Thyroid gland (tissue), 4 donors: Measurements from ENCODE around the gene ZMIZ1. TPM values are rescaled to one million over a fixed set of nuclear protein-coding genes. Genes with fewer than 3 reads are reported as not detected.

Experiments
- DNase-seq, 2 donors: peaks; one replicate each; pipeline ENCODE4 v3.0.0-alpha.2; 2019
- H3K27ac ChIP-seq, 3 donors: fragments of 200-600 bp; sonication (generic); 1 replicate in 2 of 3; 2 replicates in 1 of 3; pipeline ENCODE4 v1.5.1; 2016 to 2019; ENCODE audit warnings: mild to moderate bottlenecking in 1 of 3, moderate library complexity in 1 of 3
- H3K27me3 ChIP-seq: fragments of 200-600 bp; sonication (generic); one replicate; pipeline ENCODE4 v1.5.1; 2019
- H3K36me3 ChIP-seq, 2 donors: fragments of 200-600 bp; sonication (generic); one replicate each; pipeline ENCODE4 v1.5.1; 2016 to 2019
- H3K4me1 ChIP-seq, 2 donors: fragments of 200-600 bp; sonication (generic); one replicate each; pipeline ENCODE4 v1.5.1; 2017 to 2019
- H3K4me3 ChIP-seq, 3 donors: fragments of 200-600 bp; sonication (generic); replicated peaks in 1 of 3; 1 replicate in 2 of 3; 2 replicates in 1 of 3; pipeline ENCODE4 v1.5.1; 2016; ENCODE audit warnings: mild to moderate bottlenecking in 1 of 3
- H3K9me3 ChIP-seq: fragments of 200-600 bp; sonication (generic); one replicate; pipeline ENCODE4 v1.5.1; 2017
- POLR2A ChIP-seq, 2 donors: fragments of 450-650 bp; IDR thresholded peaks; one replicate each; pipeline ENCODE4 v1.6.1; 2017; ENCODE audit warnings: antibody characterized with exemption in 2 of 2, mild to moderate bottlenecking in 2 of 2, moderate library complexity in 1 of 2
- WGBS, 2 donors: methylation state at CpG; one replicate each; pipeline ENCODE4 v1.1.5; 2017; 5-methylcytosine and 5-hydroxymethylcytosine counted together
- intact Hi-C: fragments of 100-400 bp; cut with DNase I; formaldehyde crosslinking; loops from one replicate; pipeline ENCODE4 v1.15.1; 2023
- total RNA-seq, 4 donors: library from RNA; depleted of rRNA; stranded (reverse); fragments of >200 nt; gene quantifications; one replicate each; pipeline ENCODE4 v1.2.3, GENCODE V29; 2016
- TF ChIP-seq, protein P1 (sequence below), 6 experiments: fragments of 200-600 bp in 3 of 6; fragments of 450-650 bp in 3 of 6; sonication (generic) in 3 of 6; IDR thresholded peaks; one replicate each; pipeline ENCODE4 v1.5.1; 2016 to 2019; ENCODE audit warnings: antibody characterized with exemption in 6 of 6, mild to moderate bottlenecking in 2 of 6, inconsistent platforms in 1 of 6, moderate library complexity in 1 of 6

Gene ZMIZ1
- total RNA-seq, 4 donors from 2014 or later = 59.9 to 128 (median 94.4) TPM

DNA sequence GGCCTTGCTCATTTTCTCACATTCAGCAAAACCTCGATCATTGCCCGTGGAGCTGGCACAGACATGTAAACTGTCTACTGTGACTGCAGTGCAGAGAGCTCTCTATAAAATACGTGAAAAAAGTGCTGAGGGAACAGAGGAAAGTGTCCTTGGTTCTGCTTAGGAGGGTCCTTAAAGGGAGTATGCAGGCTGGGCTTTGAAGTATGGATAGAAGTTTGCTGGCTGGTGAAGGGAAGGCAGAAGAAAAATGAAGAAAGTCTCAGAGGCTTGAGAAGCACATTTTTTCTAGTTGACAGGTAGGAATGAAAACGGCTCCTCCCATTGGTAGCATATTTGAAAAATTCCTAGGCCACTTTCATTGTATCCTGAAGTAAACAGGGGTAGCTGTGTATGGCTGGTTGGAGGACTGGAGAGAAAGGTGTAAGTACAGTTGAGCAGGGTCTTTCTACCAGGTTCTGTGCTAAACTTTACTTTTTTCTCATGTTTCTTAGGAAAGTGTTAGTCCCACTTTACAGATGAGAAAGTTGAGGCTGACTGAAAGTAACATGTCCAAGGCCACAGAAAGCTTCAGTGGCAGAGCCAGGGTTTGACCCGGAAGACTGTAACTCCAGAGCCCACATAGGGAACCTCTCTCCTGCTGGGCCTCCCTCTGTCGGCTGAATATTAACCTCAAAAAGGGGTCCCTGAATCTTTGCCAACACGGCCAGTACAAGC lies 215.5 kb downstream of the ZMIZ1 start:
- H3K9me3 ChIP-seq = no peaks in the 10 kb centered on the region
- no peak for DNase-seq
- no peak overlapping the region for H3K27ac ChIP-seq
- H3K27me3 ChIP-seq = no peaks in the 10 kb centered on the region
- H3K4me1 ChIP-seq = peaks cover 0 to 27% of the 10 kb centered on the region in 2 donors
- H3K4me3 ChIP-seq = no peak overlapping the region
- intact Hi-C loops = no loop called here
- peaks cover 8 to 13% of the 10 kb centered on the region in 2 donors for H3K36me3 ChIP-seq
- WGBS, 2 donors = 89 to 93% methylated on average over 7 of the region's 7 CpGs
- no peak for TF ChIP-seq POLR2A (IDR thresholded peaks at IDR 0.05)
- TF ChIP-seq, protein P1, sequence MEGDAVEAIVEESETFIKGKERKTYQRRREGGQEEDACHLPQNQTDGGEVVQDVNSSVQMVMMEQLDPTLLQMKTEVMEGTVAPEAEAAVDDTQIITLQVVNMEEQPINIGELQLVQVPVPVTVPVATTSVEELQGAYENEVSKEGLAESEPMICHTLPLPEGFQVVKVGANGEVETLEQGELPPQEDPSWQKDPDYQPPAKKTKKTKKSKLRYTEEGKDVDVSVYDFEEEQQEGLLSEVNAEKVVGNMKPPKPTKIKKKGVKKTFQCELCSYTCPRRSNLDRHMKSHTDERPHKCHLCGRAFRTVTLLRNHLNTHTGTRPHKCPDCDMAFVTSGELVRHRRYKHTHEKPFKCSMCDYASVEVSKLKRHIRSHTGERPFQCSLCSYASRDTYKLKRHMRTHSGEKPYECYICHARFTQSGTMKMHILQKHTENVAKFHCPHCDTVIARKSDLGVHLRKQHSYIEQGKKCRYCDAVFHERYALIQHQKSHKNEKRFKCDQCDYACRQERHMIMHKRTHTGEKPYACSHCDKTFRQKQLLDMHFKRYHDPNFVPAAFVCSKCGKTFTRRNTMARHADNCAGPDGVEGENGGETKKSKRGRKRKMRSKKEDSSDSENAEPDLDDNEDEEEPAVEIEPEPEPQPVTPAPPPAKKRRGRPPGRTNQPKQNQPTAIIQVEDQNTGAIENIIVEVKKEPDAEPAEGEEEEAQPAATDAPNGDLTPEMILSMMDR (IDR thresholded peaks at IDR 0.05) = no peak

DNA sequence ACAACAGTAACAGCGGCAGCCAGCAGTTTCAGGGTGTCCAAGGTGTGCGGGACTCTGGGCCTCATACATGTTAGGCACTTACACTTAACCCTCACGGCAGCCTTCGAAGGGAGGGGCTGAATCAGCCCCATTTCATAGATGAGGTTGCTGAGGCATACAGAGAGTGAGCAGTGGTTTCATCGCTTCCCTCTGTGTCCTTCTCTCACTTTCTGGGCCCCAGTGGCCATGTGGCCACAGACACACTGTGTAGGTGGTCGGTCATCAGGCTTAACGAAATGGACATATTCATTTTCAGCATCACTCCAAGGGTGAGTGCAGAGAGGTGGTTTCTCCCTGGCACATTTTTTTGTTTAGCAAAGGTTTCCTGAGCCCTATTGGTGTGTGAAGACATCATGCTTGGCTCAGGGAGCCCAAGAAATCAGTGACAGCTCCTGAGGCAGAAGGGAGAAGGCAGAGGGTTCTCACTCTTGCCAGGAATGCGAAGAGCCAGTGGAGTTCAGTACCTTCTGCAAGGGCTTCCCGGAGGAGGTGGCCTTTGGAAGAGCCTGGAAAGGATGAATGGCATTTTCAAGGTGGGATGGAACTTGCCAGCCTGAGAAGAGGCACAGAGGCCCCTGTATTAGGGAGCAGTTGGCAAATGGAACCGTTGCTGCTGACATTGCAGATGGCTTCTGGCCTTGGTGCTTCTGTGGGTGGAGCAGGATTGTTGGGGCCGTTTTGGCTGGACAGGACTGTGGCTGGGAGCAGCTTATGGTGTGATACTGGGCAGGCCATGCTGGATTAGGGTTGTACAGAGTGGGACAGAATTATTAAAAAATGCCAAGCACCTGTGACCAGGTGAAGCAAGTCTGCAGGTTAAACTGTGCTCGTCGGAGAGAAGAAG lies 216.8 kb downstream of the ZMIZ1 start:
- Histone ChIP-seq H3K36me3 (peaks cover 10 to 20% of the 10 kb centered on the region in 2 donors), H3K9me3 (no peaks in the 10 kb centered on the region), H3K4me1 (peaks cover 0 to 27% of the 10 kb centered on the region in 2 donors), H3K27me3 (no peaks in the 10 kb centered on the region), H3K4me3 (no peak overlapping the region), H3K27ac (peak overlapping the region in 2 of 3 donors; percentile 15 to 38)
- TF ChIP-seq, protein P1 (IDR thresholded peaks at IDR 0.05) = no peak
- no peak for TF ChIP-seq POLR2A (IDR thresholded peaks at IDR 0.05)
- intact Hi-C loops = no loop called here
- 67 to 68% methylated on average over 10 to 13 of the region's 13 CpGs for WGBS, 2 donors
- no peak for DNase-seq

DNA sequence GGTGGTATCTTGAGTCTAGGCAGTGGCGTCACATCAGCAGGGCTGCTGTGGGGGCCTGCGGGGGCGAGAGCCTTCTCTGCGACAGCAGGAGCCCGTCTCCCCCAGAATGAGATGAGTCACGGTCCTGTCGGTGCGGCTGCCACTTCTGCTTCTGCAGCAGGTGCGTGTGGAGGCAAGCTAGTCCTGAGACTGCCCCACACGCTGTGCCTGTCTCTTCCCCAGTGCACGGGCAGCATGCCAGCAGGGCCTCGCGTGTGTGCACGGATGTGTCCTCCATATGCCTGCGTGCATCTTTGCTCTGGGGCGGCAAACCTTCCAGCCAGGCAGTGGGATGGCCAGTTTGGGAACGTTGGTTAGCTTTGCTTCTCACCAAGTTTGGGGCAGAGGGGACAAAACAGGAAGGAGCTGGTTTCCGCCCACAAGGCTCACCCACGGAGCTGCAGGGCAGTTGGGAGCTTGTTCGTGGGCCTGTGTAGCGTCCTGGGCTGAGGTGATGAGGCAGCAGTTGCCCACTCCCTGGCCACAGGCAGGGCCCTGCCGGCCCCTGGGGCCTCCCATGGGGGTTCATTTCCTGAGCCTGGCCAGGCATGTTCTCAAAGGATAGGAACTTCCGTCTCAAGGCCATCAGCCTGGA lies 217.7 kb downstream of the ZMIZ1 start:
- H3K4me3 ChIP-seq = no peak overlapping the region
- 78 to 79% methylated on average over 12 to 13 of the region's 23 CpGs for WGBS, 2 donors
- TF ChIP-seq POLR2A (IDR thresholded peaks at IDR 0.05) = no peak
- TF ChIP-seq, protein P1 (IDR thresholded peaks at IDR 0.05) = peak in 1 of 6 experiments; percentile 1
- peaks cover 0 to 23% of the 10 kb centered on the region in 2 donors for H3K4me1 ChIP-seq
- H3K36me3 ChIP-seq = peaks cover 19 to 28% of the 10 kb centered on the region in 2 donors
- intact Hi-C loops = no loop called here
- H3K27ac ChIP-seq = peak overlapping the region in 1 of 3 donors; percentile 38
- H3K27me3 ChIP-seq = no peaks in the 10 kb centered on the region
- peak; percentile 49 to 56 for DNase-seq
- no peaks in the 10 kb centered on the region for H3K9me3 ChIP-seq

DNA sequence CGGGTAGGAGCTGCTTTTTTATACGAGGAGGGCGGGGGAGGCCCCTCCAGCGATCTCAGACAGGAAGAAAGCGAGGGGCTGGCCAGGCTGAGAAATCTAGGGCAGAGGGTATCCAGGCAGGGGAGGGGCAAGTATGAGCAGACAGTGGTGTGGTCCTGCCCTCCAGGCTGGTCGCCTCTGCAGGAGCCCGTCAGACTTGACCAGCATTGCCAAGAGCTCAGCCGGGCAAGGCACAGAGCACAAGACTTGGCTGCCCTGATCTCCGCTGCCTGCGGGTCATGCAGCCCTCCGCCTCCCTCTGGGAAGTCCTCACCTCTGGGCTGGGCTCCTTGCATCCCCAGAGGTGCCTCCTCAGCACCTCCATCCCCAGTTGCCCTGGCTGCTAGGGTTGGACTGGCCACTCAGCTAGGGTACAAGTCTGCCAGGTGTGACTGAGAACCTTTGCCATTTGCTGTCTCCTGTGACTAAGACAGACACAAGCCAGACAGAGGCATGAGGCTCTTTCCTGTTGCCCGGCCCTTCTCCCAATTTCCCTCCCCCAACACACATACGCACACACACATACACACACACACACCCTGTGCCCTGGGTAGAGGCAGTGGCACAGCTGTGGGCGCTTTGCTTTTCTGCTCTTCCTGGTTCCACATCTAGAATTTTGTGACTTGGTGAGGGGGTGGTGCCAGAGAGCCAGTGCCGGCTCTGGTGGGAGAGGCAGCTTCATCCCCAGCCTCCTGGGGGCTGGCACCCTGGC lies 219.4 kb downstream of the ZMIZ1 start:
- Histone ChIP-seq H3K9me3 (no peaks in the 10 kb centered on the region), H3K36me3 (peaks cover 32 to 43% of the 10 kb centered on the region in 2 donors), H3K27ac (no peak overlapping the region), H3K4me3 (no peak overlapping the region), H3K4me1 (peaks cover 0 to 32% of the 10 kb centered on the region in 2 donors), H3K27me3 (no peaks in the 10 kb centered on the region)
- no peak for DNase-seq
- intact Hi-C loops = no loop called here
- no peak for TF ChIP-seq POLR2A (IDR thresholded peaks at IDR 0.05)
- TF ChIP-seq, protein P1 (IDR thresholded peaks at IDR 0.05) = no peak
- WGBS, 2 donors = 87% methylated on average over 12 to 15 of the region's 15 CpGs
